Stomach smooth muscle (tissue), 2 donors: ENCODE measurements around the gene RHBDD3.
A peak's percentile ranks its signal among the peaks of the same experiment; 100 is the strongest.

ENCODE experiments used
- H3K27ac ChIP-seq: one replicate; pipeline ENCODE4 v1.7.0; 2013; ENCODE audit warnings: mild to moderate bottlenecking, low read length, inconsistent platforms
- H3K27me3 ChIP-seq, 2 donors: one replicate each; pipeline ENCODE4 v1.7.0; 2013; ENCODE audit warnings: low read length in 2 of 2; ENCODE audit not compliant: insufficient read depth in 2 of 2, control insufficient read depth in 1 of 2
- H3K36me3 ChIP-seq, 2 donors: one replicate each; pipeline ENCODE4 v1.7.0; 2013; ENCODE audit warnings: low read length in 2 of 2; ENCODE audit not compliant: control insufficient read depth in 2 of 2, insufficient read depth in 2 of 2
- H3K4me1 ChIP-seq: one replicate; pipeline ENCODE4 v1.7.0; 2013; ENCODE audit warnings: low read length; ENCODE audit not compliant: control insufficient read depth, insufficient read depth
- H3K4me3 ChIP-seq, 2 donors: one replicate each; pipeline ENCODE4 v1.7.0; 2013; ENCODE audit warnings: low read length in 2 of 2
- H3K9ac ChIP-seq, 2 donors: one replicate each; pipeline ENCODE4 v1.7.0; 2013; ENCODE audit warnings: low read length in 2 of 2, mild to moderate bottlenecking in 1 of 2
- H3K9me3 ChIP-seq, 2 donors: one replicate each; pipeline ENCODE4 v1.7.0; 2013; ENCODE audit warnings: low read length in 2 of 2; ENCODE audit not compliant: control insufficient read depth in 2 of 2
- donor health status: healthy.
- donor health status: Pancreatic carcinoma.

Gene RHBDD3

DNA sequence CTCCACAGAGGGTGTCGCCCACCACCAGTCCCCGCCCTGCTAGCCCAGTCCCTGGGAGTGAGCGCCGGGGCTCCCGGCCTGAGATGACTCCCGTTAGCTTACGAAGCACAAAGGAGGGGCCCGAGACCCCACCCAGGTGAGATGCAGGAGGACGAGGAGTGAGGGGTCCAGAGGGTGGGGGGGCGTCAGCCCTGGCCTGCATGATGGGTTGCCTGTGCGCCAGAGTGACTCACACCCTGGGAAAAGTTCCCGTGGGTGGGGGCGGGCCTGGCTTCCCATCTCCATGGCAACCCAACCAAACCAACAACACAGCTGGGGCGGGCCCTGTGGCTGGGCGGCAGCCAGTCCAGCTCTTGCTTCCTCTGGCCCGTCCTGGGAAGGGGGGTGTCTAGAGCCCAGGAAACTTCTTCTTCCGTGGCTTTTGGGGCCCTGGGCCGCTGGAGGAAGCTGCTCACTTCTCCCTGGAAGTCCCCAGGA lies 43.1 kb upstream of the RHBDD3 start:
- H3K27me3 ChIP-seq = peaks cover 14 to 25% of the 10 kb centered on the region in 2 donors
- peak overlapping the region; percentile 36 to 44 for H3K9ac ChIP-seq
- peaks cover 83% of the 10 kb centered on the region for H3K4me1 ChIP-seq
- H3K36me3 ChIP-seq = no peaks in the 10 kb centered on the region
- H3K9me3 ChIP-seq = no peaks in the 10 kb centered on the region
- peak overlapping the region; percentile 62 for H3K27ac ChIP-seq
- peak overlapping the region in 1 of 2 donors; percentile 63 for H3K4me3 ChIP-seq

DNA sequence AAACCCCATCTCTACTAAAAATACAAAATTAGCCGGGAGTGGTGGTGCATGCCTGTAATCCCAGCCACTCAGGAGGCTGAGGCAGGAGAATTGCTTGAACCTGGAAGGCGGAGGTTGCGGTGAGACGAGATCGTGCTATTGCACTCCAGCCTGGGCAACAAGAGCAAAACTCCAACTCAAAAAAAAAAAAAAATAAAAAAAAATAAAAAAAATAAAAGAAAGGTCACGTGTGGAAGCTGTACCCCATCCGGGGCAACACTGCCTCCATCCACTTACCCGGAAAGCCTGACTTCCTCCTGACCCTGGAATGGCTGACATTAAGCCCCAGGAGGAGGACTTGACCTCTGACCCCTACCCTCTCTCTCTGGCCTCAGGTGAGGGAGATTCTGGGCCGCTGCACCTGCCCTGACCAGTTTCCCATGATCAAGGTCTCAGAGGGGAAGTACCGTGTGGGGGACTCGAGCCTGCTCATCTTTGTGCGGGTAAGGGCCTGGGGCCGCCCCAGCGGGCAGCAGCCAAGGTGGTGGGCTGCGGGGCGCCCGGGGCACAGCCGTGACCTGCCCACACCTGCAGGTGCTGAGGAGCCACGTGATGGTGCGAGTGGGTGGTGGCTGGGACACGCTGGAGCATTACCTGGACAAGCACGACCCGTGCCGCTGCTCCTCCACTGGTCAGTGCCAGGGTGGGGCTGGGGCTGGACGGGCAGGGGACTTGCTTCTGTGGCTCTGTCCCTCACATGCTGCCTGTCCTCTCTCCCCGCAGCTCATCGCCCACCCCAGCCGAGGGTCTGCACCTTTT lies 42.5 kb upstream of the RHBDD3 start:
- Histone ChIP-seq H3K27me3 (peaks cover 13 to 22% of the 10 kb centered on the region in 2 donors), H3K9ac (no peak overlapping the region), H3K27ac (peak overlapping the region; percentile 62), H3K4me3 (peak overlapping the region in 1 of 2 donors; percentile 35), H3K4me1 (peaks cover 79% of the 10 kb centered on the region), H3K36me3 (no peaks in the 10 kb centered on the region), H3K9me3 (no peaks in the 10 kb centered on the region)

DNA sequence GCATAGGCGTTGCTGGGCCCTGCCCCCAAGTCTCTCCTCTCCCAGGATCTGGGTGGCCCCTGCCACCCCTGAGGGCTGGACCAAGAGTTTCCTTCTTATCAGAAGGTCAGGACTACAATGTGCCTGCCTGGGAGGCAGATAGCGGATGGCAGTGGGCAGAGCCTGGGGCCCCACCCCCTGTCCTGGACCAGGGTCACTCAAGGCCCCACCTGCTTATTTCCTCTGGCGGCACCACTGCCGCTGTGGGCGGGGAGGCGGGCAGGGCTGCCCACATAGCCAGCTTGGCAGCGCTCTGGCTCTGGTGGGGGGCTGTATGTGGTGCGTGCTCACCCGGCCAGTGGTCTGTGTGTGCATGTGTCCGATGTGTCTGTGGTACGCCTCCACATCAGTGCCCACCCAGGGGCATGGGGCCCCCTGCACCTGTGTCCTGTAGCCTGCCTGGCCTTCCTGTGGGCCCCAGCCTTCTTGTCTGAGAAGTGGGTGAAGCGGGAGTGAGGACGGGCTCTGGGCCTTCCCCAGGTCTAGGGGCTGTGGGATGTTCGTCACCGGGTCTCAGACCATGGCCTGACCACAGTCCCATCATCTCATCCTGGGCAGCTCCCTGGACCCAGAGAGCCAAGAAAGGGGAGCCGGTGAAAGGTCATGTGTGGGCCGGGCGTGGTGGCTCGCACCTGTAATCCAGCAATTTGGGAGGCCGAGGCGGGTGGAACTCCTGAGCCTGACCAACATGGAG lies 41.7 kb upstream of the RHBDD3 start:
- no peaks in the 10 kb centered on the region for H3K36me3 ChIP-seq
- H3K4me1 ChIP-seq = peaks cover 72% of the 10 kb centered on the region
- H3K4me3 ChIP-seq = peak overlapping the region in 1 of 2 donors; percentile 87
- peak overlapping the region; percentile 62 for H3K27ac ChIP-seq
- H3K9ac ChIP-seq = peak overlapping the region in 1 of 2 donors; percentile 36
- peaks cover 10 to 14% of the 10 kb centered on the region in 2 donors for H3K27me3 ChIP-seq
- no peaks in the 10 kb centered on the region for H3K9me3 ChIP-seq

- Histone ChIP-seq H3K36me3 (no peaks in the 10 kb centered on the region), H3K4me3 (peak overlapping the region; percentile 25 to 87), H3K27ac (peak overlapping the region; percentile 62), H3K9ac (peak overlapping the region in 1 of 2 donors; percentile 21), H3K27me3 (peaks cover 3 to 7% of the 10 kb centered on the region in 2 donors), H3K9me3 (no peaks in the 10 kb centered on the region), H3K4me1 (peaks cover 65% of the 10 kb centered on the region)
Observed at GRCh38 chr22:29308791-29309262, 41.0 kb upstream of the RHBDD3 start.

DNA sequence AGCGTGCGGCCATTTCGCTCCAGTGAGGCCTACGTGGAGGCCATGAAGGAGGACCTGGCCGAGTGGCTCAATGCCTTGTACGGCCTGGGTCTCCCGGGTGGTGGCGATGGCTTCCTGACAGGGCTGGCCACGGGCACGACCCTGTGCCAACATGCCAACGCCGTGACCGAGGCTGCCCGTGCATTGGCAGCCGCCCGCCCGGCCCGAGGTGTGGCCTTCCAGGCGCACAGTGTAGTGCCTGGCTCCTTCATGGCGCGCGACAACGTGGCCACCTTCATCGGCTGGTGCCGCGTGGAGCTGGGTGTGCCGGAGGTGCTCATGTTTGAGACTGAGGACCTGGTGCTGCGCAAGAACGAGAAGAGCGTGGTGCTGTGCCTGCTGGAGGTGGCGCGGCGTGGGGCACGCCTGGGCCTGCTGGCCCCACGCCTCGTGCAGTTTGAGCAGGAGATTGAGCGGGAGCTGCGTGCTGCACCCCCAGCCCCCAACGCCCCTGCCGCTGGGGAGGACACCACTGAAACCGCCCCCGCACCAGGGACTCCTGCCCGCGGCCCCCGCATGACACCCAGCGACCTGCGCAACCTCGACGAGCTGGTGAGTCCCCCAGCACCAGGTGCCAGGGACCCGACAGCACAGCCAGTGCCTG lies 40.5 kb upstream of the RHBDD3 start:
- Histone ChIP-seq H3K27ac (peak overlapping the region; percentile 62), H3K27me3 (peaks cover 0 to 2% of the 10 kb centered on the region in 2 donors), H3K9me3 (no peaks in the 10 kb centered on the region), H3K4me1 (peaks cover 63% of the 10 kb centered on the region), H3K9ac (no peak overlapping the region), H3K36me3 (no peaks in the 10 kb centered on the region), H3K4me3 (peak overlapping the region; percentile 87 to 93)

- H3K36me3 ChIP-seq = no peaks in the 10 kb centered on the region
- H3K27ac ChIP-seq = peak overlapping the region; percentile 62
- H3K4me3 ChIP-seq = peak overlapping the region; percentile 87 to 93
- peak overlapping the region; percentile 73 to 78 for H3K9ac ChIP-seq
- peaks cover 65% of the 10 kb centered on the region for H3K4me1 ChIP-seq
- no peaks in the 10 kb centered on the region for H3K9me3 ChIP-seq
- no peaks in the 10 kb centered on the region for H3K27me3 ChIP-seq
Observed at GRCh38 chr22:29307596-29308147, 39.9 kb upstream of the RHBDD3 start.

DNA sequence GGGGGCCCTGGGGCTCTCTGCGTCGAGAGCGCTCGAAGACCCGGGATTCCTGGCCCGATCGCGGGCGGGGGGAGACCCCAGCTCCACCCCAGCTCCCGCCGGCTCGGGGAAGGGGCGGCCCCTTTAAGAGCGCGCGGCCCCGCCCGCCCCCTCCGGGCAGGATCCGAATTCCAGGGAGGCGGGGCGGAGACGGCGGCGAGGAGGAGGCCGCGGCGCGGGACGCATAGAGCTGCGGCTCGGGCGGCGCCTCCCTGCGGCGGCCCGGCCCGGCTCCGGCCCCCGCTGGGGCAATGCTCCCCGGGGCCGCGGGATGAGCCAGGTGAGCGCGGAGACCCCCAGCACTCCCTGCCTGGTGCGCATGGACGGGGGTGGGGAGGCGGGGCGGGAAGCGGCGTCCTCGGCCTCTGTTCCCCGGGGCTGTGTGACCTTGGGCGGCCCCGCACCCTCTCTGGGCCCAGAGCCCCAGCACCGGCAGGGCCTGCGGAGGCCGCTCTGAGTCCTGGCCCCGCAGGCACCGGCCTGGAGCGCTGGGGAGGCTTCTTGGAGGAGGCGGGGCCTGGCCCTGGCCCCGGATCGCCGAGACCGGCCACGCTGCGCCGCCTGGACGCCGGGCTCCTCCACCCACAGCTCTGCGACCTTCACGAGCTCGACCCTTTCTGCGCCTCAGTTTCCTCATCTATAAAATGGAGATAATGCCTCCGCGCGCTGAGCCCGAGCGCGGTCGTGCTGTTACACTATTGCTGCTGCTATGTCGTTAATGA lies 39.2 kb upstream of the RHBDD3 start:
- Histone ChIP-seq H3K9me3 (no peaks in the 10 kb centered on the region), H3K36me3 (no peaks in the 10 kb centered on the region), H3K27me3 (no peaks in the 10 kb centered on the region), H3K27ac (peak overlapping the region; percentile 62), H3K4me1 (peaks cover 70% of the 10 kb centered on the region), H3K9ac (peak overlapping the region; percentile 73 to 78), H3K4me3 (peak overlapping the region; percentile 87 to 93)

- Histone ChIP-seq H3K9ac (peak within 1 kb of the TSS; percentile 73 to 78), H3K4me1 (peaks cover 63% of the 10 kb centered on the region), H3K27me3 (no peaks in the 10 kb centered on the region), H3K9me3 (no peaks in the 10 kb centered on the region), H3K36me3 (peaks cover 0 to 2% of the 10 kb centered on the region in 2 donors), H3K27ac (peak within 1 kb of the TSS; percentile 62), H3K4me3 (peak within 1 kb of the TSS; percentile 87 to 93)
Observed at GRCh38 chr22:29306175-29306834, 38.5 kb upstream of the RHBDD3 start, which contains the start of gene GAS2L1. Gene GAS2L1 (plus strand): TSS chr22:29306650. CDS start chr22:29308106, 1,456 bp downstream.

DNA sequence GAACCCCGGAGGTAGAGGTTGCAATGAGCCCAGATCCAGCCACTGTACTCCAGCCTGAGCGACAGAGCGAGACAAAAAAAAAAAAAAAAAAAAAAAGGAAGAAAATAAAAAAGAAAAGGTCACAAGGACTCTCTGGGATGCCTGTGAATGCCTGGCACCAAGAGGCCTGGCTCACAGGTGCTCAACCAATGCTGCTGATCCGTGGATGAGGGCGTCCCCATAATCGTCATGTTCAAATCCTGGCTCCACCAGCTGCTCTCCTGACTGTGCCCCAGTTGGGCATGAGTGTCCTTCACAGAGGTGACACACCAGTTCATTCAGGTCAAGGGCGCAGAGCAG lies 38.0 kb upstream of the RHBDD3 start:
- H3K27me3 ChIP-seq = no peaks in the 10 kb centered on the region
- H3K9ac ChIP-seq = no peak overlapping the region
- H3K27ac ChIP-seq = no peak overlapping the region
- H3K36me3 ChIP-seq = peaks cover 0 to 6% of the 10 kb centered on the region in 2 donors
- peak overlapping the region in 1 of 2 donors; percentile 87 for H3K4me3 ChIP-seq
- H3K4me1 ChIP-seq = peaks cover 58% of the 10 kb centered on the region
- H3K9me3 ChIP-seq = no peaks in the 10 kb centered on the region
